Activated CD8-positive, alpha-beta memory T cell treated with anti-CD3 and anti-CD28 coated beads, Interleukin-2, amount 50 U/mL, for 24 hours (primary cell): Measurements from ENCODE around the gene HTRA2.

Experiments
- DNase-seq: peaks from one replicate; pipeline ENCODE4 v3.0.0-alpha.2; 2020; ENCODE audit errors: extremely low read depth

Gene HTRA2

DNA sequence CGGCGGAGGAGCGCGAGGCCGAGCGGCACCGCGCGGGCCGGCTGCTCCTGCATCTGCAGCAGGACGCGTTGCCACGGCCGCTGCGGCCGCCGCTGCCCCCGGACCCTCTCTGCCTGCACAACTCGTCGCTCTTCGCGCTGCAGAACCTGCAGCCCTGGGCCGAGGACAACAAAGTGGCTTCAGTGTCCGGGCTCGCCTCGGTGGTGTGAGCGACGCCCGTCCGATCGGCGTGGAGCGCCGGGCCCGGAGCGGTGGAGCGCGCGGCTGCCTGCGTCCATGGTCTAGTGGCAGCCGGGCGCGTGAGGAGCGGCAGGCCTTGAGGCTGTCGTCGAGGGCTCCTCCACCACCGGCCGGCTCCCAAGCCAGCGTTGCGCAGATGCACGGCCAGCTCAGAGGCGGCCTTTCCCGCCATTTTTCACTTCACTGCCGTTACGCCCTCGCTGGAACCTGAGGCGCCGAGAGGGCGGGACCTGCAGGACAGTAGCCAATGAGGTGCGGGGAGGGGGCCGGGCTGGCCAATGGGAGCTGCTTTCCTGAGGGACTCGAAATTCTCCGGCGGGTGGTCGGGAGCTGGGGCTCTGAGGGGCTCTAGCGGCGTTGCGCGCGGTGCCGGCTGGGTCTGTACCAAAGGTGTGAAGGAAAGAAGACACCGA, 13.6 kb upstream of the HTRA2 start:
- peak; percentile 43 for DNase-seq

DNA sequence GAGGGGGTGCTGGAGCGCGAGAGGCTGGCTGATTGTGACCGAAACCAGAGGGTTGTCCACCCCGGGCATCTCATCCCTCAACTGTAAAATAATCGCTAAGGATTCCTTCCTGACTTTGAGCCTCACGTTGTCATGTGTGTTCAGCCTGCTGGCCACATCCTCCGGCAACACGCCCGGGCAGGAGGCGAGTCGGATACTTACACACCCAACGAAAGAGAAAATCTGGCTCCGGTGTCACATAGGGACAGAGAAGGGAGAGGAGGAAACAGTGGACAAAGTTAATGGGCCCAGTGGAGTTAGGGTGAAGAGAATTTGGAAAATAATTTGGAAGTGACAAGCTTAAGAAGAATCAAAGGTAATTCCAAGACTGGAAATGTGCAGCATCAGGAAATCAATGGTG, 13.1 kb upstream of the HTRA2 start:
- DNase-seq, result no peak

DNA sequence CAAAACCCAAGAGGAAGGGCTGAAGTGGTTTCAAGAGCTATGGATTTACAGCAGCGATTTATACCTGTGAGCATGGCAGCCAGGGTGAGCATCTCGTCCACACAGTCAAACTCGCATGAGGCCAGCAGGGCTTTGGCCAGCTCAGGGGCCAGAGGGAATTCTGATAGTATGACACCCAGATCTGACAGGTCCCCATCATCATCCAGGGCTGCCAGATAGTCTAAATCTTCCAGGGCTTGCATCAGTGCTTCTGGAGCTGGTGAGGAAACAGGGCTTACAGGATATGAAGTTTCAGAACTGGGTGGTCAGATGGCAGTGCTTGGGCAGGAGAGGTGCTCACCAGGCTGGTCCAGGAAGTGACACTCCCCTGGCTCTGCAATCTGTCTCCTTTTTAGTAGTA, 7.2 kb upstream of the HTRA2 start:
- DNase-seq, result no peak

DNA sequence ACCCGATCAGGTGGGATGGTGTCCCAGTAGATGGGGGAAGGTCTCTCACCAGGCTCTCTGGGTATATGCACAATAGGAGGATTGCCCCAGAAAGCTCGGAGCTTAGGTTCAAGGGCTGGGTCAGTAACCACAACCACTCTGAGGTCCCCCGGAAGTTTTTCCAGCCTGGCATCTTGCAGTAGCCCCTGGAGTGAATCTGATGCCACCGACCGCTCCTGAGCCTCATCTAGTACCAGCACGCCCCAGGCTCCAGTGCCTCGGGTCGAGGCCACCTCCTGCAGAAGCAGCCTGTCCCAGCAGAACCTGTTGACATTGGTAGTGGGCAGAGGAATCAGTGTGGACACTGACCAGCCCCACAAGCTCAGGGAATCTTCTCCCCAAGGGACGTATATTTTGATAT, 5.7 kb upstream of the HTRA2 start:
- no peak for DNase-seq

DNA sequence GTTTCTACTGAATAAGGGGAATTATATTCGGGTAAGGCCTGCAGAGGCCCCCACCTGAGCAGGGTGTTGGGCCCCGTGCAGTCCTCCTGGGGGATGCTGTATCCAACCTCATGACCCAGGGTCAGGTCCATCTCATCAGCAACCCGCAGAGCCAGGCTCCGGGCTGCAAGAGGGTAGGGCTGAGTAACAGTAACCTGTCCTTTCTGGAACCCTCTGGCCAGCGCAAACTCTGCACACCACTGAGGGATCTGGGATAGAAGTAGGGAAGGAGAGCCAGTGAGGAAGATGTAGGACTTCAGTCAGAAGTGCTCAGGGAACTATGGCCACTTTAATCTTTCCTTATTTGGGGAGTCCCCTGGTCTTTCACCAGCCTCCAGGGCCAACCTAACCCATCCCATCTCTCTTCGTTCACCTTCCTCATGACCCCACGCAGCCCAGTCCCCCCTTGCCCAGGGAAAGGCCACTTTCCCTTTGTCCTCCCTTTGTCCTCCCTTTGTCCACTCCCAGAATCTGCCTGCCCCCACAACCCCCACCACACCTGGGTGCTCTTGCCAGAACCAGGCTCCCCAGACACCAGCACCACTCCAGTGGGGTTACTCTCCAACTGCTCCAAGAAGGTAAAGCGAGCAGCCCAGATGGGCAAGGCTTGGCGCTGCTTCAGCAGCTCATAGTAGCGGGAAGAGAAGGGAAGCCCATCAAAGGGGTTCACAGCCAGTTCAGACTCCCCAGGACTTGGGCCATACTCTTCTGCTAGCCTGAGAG, 4.6 kb upstream of the HTRA2 start:
- DNase-seq, result no peak

DNA sequence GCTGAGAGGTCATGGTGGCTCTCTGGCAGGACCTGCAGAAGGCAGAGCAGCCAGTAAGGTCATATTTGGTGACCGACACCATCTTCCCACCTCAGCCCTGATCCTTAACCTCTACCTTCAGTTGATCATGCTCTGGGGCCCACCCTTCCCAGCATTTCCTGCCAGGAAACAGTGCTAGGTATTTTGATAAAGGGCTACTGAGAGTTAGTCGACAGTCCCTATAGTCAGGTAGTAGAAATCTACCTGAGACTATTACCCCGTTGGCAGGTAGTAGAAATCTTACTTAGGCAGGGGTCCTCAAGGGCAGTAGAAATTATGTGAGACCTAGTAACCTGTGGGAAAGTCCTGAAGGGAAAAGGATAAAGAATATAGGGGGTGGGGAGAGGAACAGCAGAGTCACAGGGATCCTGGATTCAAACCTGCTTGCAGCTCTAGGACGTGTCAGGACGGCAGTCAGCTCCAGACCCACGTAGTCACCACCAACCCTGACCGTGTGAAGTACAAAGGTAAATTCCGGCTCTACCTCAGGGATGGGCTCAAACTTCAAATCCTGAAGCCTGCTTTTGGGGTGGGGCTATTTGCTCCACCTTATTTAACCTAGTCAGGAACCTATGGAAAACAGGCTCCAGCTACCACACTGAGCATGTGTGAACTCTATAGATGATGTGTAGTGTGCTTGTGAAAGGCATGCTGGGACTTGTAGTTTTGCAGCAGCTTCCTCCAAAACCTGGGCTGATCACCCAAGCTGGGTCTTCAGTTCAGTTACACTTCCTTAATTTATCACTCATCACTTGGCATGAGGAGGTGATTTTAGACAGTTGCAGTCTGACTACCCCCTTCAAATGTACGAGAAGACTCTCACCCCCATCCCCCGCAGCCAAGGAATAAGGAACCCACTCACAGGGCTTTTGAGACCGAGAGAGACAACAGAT, 3.8 kb upstream of the HTRA2 start, which contains the start of gene DQX1:
TSS of gene DQX1 (minus strand) at position 515 of the 932 bp plus-strand sequence. CDS start at position 13, 502 bp downstream.
- DNase-seq, result no peak

DNA sequence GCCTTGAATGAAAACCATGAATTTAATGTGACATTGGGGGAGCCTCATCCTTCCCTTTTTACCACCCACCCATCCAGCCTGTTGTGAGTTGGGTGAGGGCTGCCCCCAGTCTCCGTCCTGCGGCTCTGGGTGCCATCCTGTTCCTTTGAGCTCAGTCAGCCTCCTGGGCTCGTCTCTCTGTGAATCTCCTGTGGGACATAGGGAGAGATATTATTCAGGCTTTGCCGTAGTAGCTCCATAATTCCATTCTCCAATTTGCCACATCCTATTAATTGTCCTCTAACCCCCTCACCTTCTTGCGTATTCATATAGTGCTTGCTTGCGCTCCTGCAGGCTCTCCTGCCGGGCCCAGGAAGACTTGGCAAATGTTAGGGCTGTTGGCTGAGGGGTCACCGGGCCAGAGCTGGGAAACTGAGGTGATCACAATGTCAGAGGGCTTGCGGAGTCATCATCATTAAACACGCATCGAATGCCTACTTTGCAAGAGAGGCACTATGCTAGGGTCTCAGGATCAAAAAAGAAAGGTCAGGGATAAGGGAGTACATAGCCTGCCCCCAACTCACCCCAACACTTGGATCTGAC, 3.0 kb upstream of the HTRA2 start:
- no peak for DNase-seq

DNA sequence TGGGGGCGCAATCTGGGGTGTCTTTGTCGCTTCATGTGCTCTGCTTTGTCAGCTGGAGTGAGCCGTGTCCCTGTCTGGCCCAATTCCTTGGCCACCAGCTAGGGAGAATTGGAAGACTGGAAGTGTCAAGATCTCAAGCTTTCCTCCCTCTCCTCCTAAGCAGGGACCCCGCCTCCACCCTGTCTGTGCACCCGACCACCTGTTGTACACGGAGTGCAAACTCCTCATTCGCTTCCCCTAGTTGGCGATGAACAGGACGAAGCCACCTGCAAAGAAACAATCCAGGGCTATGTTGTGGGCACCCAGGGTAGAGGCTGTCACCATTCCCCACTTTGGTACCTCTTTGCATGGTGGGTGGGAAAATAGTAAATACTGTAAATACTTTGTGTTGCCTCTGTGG, 2.0 kb upstream of the HTRA2 start:
- no peak for DNase-seq

DNA sequence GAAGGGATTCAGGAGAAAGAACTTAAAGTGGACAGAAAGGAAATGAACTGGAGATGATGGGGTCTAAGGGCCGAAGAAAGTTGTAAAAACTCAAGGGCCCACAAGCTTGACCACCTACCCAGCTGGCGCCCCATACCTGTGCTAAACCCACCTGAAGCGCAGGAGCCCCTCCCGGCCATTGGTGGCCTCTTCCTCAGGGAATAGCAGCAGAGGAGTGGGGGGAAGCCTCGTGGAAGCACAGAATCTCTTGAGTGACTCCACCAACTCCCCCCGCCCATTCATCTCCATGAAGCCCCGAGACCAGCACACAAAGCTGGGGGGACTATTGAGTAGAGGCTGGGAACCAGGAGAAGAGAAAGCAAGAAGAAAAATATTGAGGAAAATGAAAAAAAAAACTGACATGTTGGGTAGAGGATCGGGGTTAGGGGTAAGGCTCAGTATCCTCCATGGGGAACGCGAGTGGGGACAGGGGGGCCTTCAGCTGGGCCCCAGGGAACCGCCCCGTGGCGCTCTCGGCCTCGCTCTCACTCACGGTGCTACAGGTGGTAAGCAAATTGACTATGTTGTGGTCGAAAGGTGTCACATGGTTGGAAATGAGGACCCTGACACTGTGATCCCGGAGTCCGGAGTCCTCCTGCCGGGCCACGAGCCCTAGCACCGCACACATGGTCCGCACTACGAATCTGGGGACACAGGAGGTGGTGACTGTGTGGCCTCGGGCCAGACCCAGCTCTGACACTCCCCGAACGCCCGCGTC, 955 bp upstream of the HTRA2 start:
- DNase-seq, result no peak

DNA sequence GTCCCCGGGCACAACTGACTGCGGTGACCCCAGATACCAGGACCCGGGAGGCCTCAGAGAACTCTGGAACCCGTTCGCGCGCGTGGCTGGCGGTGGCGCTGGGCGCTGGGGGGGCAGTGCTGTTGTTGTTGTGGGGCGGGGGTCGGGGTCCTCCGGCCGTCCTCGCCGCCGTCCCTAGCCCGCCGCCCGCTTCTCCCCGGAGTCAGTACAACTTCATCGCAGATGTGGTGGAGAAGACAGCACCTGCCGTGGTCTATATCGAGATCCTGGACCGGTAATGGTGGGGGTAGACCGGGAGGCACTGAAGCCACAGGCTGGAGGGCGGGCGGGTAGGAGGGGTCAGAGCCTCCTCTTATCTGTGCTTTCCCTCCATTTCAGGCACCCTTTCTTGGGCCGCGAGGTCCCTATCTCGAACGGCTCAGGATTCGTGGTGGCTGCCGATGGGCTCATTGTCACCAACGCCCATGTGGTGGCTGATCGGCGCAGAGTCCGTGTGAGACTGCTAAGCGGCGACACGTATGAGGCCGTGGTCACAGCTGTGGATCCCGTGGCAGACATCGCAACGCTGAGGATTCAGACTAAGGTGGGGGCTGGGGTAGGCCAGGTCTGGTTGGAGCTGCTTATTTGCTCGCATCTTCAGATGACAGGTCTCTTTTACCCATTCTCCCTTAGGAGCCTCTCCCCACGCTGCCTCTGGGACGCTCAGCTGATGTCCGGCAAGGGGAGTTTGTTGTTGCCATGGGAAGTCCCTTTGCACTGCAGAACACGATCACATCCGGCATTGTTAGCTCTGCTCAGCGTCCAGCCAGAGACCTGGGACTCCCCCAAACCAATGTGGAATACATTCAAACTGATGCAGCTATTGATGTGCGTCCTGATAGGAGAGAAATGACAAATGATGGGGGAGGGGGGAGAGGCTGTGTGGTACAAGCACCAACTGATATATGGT, 780 bp downstream of the HTRA2 start:
- DNase-seq, result no peak

DNA sequence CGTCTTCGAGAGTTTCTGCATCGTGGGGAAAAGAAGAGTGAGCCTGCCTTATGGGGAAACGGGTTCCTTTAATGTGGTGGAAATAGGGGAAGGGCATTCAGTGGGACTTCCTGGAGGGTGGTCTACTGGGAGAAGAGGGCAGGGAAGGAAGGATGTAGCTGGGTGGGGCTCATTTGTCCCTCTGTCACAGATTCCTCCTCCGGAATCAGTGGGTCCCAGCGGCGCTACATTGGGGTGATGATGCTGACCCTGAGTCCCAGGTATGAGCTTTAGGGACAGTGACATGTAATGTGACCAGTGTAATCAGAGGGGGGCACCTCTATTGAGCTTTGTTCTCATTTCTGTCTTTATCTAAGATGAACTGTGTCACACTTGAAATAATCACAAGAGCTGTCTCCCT, 1.9 kb downstream of the HTRA2 start:
- DNase-seq, result no peak

DNA sequence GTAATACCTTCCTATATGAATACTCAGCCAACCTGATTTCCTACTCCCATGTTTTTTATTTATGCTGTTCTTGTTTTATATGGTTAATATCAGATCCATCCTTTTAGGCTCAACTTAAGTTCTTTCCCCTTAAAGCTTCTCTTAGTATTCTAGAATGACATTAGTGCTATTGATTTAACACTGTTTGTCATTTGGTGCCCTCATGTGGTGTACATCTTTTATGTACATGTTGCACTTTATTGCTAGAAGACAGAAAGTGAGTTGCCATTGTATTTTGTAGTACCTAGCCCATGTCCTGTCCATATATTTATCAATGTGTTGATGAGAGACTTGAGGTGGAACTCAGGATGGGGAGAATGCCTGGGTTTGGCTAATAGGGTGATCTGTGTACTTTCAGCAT, 2.5 kb downstream of the HTRA2 start:
- DNase-seq, result no peak

DNA sequence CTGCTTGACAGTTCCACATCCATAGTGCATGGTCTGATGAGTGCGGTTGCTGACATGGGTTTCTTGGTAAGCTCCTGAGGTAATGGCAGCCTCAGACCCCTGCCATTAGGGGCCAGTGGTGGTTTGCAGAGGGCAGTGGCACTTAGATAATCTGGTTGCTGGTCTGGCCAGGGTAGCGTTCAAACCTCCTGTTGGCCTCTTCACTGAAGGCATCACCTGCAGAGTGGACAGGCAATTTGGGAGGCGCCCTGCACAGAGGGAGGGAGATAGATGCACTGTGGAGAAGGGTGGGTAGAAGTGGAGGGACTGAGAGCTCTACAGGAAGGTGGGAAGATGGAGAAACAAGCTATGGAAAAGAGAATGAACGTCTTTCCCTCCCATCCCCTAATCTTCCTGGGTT, 3.7 kb downstream of the HTRA2 start:
- DNase-seq, result no peak

DNA sequence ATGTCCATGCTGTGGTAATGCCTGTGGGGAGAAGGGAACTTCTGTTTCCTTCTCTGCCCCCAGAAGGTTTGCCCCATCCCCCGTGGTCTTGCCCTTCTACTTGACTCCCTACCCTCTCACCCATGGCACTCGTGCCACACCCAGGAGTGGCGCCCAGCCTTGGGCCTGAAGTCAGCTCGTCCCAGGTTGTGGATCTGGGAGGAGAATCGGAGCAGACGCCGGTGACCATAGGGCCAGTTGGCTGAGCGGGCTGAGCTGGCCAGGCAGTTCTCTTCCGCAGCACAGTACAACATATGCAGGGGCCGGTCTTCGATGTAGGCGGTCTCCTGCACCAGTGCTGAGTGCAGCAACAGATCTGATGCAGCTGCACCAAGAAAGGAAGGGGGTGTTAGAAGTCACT, 4.7 kb downstream of the HTRA2 start:
- no peak for DNase-seq

DNA sequence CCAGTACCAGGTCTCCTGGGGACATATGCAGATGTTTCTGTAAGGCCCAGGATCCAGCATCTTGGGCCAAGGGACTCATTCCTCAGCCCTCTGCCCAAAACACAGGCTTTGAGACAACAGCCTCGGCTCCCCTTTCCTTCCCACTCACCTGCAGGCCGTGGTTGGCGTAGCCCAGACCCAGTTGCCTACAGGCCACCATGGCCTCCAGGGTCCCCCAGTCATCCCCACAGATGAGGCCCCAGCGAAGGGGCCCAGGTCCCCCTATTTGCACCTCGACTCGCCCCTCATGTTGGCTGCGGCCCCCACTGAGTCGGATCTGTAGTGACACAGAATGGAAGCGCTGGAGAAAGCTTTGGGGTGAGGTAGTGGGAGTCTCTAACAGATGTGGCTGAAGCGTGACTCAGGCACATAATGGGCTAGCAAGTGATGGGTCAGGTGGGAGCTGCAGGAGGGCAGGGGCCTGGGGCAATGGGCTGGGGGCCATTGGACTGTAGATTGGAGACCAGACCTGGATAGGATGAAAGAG, 5.8 kb downstream of the HTRA2 start:
- no peak for DNase-seq

DNA sequence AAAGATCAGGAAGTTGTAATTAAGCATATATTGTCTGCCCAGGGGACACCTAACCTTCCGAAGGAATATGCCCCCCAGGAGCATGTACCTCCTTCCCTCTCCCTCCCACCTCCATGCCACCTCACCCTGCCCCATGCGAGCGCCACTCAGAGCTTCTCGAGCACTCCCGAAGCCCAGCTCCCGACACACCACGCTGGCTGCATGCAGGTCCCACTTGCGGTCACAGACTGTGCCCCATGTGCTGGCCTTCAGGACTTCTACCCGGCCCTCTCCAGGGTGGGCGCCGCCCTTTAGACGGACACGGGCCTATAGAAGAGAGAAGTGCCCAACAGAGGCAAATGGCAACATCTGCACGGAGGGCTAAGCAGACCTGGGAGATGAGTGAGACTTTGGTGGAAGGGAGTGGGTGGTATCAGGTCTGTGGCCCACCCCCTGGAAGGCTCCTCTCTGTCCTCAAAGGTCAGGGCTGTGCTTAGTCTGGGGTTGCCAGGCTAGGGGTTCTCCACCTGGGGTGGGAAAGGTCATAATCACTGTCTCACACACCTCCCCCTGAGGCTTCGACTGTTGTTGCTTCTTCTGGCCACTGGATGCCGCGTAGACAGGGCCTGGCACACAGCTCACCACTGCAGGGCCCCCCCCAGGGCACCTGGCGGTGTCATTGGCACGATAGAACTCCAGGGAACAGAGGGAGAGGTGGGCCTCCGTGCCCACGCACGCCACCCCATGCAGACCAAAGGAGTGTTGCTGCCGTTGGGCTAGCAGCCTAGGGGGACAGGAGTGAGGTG, 6.6 kb downstream of the HTRA2 start:
- DNase-seq, result no peak

DNA sequence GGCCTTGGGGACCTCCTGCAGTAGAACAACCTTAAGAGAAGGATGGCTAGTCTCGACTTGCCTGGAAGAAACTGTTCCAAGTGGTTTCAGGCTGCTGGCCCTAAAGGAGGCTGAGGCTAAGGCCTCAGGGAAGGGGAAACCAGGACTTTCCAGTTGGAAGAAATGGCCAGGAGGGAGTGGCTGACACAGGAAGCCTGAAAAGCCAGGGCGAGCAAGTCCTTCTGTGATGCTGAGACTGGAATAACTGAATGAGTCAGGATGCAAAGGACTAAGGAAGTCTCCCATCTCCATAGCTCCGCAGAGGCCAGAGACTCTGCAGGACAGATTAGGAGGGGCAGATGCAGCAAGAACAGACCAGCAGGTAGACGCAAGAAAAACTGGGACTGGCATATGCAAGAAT, 7.4 kb downstream of the HTRA2 start:
- no peak for DNase-seq

DNA sequence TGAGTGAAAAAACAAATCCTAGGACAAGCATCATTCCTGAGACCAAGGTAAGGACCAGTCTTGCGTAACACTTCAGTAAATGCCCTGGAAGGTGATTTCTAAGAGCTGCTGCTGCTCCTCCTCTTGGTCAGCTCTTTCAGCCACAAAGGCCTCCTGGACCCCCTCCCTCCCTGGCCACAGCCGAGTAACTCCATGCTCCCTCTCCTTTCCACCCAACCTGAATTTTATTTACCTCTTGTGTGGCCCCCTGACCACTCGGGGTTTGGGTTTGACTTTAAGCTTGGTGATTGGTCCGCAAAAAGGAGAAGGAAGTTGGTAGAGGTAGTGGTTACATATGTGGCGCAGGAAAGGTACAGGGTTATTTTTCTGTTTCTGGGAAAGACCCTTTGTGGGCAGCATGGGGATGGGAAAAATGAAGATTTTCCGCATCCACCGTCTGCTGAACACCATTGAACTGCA, 9.2 kb downstream of the HTRA2 start:
- DNase-seq, result no peak

DNA sequence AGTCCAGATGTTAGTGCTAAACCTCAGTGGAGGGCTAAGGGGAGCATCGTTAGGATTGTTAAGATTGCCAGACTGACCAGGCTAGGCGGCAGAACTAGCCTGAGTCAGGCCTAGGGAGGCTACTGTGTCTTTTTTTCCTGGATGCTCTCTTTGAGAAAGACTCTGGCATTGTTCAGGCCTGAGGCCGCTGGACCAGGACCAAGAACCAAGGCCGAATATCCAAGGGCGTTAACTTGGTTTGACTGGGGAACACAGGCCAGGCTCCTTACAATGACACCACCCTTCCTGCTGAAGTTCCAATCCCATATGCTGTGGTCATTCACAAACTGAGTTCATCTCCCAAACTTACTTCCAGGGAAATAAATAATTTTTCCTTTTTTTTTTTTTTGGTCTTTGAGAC, 10.6 kb downstream of the HTRA2 start:
- DNase-seq, result no peak
